Neural crest cell (in vitro differentiated cells): ENCODE data around the gene ZNF653. TPM values are rescaled to one million over a fixed set of nuclear protein-coding genes. Genes with fewer than 3 reads are reported as not detected.
"Not testable (repeated sequence)": the region's sequence is repeated elsewhere in the genome, so short reads cannot be mapped to it uniquely, and the experiment has no call there.

Experiments used
- DNase-seq: peaks from one replicate; pipeline ENCODE4 v3.0.0; 2021; ENCODE audit warnings: low read depth, mixed read lengths, low spot score
- H3K27ac Mint-ChIP-seq: one replicate; pipeline ENCODE4 v1.8.0; 2021; ENCODE audit warnings: mild to moderate bottlenecking, mixed read lengths; ENCODE audit not compliant: unreplicated experiment
- H3K27me3 Mint-ChIP-seq: 2 replicates; pipeline ENCODE4 v1.8.0; 2021; ENCODE audit warnings: low read depth, mild to moderate bottlenecking, mixed read lengths
- H3K36me3 Mint-ChIP-seq: 2 replicates; pipeline ENCODE4 v1.8.0; 2021; ENCODE audit warnings: low read depth, mild to moderate bottlenecking, mixed read lengths
- H3K4me1 Mint-ChIP-seq: 2 replicates; pipeline ENCODE4 v1.8.0; 2021; ENCODE audit warnings: mixed read lengths
- H3K4me3 Mint-ChIP-seq: one replicate; pipeline ENCODE4 v1.8.0; 2021; ENCODE audit warnings: mild to moderate bottlenecking, mixed read lengths
- H3K9me3 Mint-ChIP-seq: 2 replicates; pipeline ENCODE4 v1.8.0; 2021; ENCODE audit warnings: mixed read lengths
- total RNA-seq: library from RNA; stranded (reverse); gene quantifications from 2 replicates; pipeline ENCODE4 v1.2.1, GENCODE V29; 2021
- TF ChIP-seq, protein P1 (sequence below): fragments of 200-600 bp; sonication (generic); conservative IDR thresholded peaks from 2 replicates; pipeline ENCODE4 v1.5.0; 2021; ENCODE audit warnings: antibody characterized with exemption, mild to moderate bottlenecking

The ZNF653 gene
- total RNA-seq, 1 donor from 2014 or later, result 19.0 TPM

DNA sequence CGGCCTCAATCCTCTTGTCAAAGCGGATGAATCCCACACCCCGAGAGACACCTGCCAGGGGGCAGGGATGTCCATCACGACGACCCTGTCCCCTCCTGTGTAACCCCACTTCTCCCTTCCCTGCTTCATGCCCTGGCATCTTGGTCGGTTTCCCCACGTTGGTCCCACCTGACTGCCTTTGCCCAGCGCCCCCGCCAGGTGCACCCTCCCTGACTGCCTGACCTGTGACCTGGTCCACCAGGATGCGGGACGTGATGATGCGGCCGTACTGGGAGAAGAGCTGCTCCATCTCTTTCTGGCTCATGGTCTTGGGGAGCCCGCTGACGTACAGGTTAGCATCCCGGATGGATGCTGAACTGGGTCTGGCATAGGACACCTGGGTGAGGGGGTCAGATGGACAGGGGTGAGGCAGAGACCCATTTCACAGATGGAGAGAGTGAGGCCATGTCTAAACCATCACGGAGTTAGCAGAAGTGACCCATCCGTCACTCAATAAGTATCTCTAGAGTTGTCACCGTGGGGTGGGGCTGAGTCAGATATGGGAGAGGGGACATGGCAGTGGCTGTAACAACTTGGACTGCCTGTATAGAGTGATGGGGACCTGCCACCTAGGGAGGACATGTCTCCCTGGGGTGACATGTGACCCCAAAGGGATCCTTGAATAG is 47.3 kb downstream of the ZNF653 start:
- no peak for DNase-seq
- TF ChIP-seq, protein P1, sequence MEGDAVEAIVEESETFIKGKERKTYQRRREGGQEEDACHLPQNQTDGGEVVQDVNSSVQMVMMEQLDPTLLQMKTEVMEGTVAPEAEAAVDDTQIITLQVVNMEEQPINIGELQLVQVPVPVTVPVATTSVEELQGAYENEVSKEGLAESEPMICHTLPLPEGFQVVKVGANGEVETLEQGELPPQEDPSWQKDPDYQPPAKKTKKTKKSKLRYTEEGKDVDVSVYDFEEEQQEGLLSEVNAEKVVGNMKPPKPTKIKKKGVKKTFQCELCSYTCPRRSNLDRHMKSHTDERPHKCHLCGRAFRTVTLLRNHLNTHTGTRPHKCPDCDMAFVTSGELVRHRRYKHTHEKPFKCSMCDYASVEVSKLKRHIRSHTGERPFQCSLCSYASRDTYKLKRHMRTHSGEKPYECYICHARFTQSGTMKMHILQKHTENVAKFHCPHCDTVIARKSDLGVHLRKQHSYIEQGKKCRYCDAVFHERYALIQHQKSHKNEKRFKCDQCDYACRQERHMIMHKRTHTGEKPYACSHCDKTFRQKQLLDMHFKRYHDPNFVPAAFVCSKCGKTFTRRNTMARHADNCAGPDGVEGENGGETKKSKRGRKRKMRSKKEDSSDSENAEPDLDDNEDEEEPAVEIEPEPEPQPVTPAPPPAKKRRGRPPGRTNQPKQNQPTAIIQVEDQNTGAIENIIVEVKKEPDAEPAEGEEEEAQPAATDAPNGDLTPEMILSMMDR, result no peak
- Mint-ChIP-seq H3K4me3 (no peak overlapping the region), H3K27me3 (no peaks in the 10 kb centered on the region), H3K4me1 (peaks cover 2% of the 10 kb centered on the region), H3K9me3 (no peaks in the 10 kb centered on the region), H3K36me3 (peaks cover 5% of the 10 kb centered on the region), H3K27ac (no peak overlapping the region)

DNA sequence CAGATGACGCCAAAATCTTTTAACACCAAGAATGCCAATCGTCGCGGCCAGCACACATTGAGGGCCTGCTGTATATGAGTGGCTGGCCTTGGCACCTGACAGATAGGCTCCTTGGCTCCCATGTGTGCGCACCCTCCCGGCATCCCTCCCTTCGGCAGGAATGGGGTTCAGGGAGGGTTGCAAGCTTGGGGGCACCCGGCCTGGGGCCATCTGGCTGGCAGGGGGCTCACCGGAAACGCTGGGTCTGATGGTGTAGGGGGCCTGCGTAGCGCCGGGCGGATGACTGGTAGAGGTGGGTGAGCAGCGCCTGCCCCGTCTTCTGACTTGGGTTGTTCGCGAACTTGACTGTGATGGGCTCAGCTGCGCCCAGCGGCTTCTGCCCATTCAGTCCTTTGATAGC is 47.8 kb downstream of the ZNF653 start:
- no peak for DNase-seq
- Mint-ChIP-seq H3K27me3 (no peaks in the 10 kb centered on the region), H3K4me3 (no peak overlapping the region), H3K27ac (no peak overlapping the region), H3K9me3 (no peaks in the 10 kb centered on the region), H3K36me3 (no peaks in the 10 kb centered on the region), H3K4me1 (peaks cover 4% of the 10 kb centered on the region)
- TF ChIP-seq, protein P1, result no peak

DNA sequence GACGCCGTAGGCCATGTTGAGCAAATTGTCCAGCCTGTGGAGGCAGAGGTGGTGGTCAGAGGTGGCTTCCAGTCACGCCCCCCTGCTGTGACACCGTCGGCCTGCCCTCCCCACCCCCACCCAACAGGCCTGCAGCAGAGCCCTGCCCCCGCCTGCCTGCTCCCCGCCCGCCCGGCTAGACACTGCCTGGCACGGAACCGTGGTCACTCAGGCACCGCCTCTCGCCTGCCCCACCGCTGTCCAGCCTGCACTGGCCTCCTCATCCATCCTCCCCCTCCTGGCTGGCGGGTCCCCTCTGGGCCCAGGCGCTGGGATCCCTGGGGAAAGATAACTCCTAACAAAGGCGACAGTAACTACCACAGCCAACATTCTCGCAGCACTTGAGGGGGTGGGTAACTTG is 48.5 kb downstream of the ZNF653 start:
- no peaks in the 10 kb centered on the region for H3K27me3 Mint-ChIP-seq
- no peaks in the 10 kb centered on the region for H3K36me3 Mint-ChIP-seq
- TF ChIP-seq, protein P1, result no peak
- no peaks in the 10 kb centered on the region for H3K9me3 Mint-ChIP-seq
- H3K4me1 Mint-ChIP-seq, result peaks cover 10% of the 10 kb centered on the region
- H3K27ac Mint-ChIP-seq, result no peak overlapping the region
- no peak for DNase-seq
- H3K4me3 Mint-ChIP-seq, result no peak overlapping the region

DNA sequence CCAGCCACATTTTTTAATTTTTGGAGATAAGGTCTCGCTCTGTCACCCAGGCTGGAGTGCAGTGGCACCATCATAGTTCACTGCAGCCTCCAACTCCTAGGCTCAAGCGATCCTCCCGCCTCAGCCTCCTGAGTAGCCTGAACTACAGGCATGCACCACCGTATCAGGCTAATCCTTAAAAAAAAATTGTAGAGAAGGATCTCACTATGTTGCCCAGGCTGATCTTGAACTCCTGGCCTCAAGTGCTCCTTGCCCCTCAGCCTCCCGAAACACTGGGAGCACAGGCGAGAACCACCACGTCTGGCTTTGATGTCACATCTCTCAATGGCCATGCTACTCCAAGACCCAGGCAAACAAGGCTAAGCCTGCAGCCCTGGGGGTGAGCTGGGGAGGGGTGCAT is 49.0 kb downstream of the ZNF653 start:
- H3K9me3 Mint-ChIP-seq, result no peaks in the 10 kb centered on the region
- H3K36me3 Mint-ChIP-seq, result no peaks in the 10 kb centered on the region
- DNase-seq, result no peak
- H3K27me3 Mint-ChIP-seq, result no peaks in the 10 kb centered on the region
- peaks cover 13% of the 10 kb centered on the region for H3K4me1 Mint-ChIP-seq
- no peak overlapping the region for H3K4me3 Mint-ChIP-seq
- TF ChIP-seq, protein P1, result no peak
- H3K27ac Mint-ChIP-seq, result no peak overlapping the region

DNA sequence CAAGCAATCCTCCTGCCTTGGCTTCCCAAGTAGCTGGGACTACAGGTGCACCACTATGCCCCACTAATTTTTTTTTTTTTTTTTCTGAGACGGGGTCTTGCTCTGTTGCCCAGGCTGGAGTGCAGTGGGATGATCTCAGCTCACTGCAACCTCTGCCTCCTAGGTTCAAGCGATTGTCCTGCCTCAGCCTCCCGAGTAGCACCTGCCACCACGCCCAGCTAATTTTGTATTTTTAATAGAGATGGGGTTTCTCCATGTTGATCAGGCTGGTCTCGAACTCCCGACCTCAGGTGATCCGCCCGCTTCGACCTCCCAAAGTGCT is 50.4 kb downstream of the ZNF653 start:
- not testable (repeated sequence) for H3K9me3 Mint-ChIP-seq, H3K27ac Mint-ChIP-seq, H3K36me3 Mint-ChIP-seq, H3K27me3 Mint-ChIP-seq, H3K4me3 Mint-ChIP-seq, DNase-seq
- peaks cover 13% of the 10 kb centered on the region for H3K4me1 Mint-ChIP-seq

DNA sequence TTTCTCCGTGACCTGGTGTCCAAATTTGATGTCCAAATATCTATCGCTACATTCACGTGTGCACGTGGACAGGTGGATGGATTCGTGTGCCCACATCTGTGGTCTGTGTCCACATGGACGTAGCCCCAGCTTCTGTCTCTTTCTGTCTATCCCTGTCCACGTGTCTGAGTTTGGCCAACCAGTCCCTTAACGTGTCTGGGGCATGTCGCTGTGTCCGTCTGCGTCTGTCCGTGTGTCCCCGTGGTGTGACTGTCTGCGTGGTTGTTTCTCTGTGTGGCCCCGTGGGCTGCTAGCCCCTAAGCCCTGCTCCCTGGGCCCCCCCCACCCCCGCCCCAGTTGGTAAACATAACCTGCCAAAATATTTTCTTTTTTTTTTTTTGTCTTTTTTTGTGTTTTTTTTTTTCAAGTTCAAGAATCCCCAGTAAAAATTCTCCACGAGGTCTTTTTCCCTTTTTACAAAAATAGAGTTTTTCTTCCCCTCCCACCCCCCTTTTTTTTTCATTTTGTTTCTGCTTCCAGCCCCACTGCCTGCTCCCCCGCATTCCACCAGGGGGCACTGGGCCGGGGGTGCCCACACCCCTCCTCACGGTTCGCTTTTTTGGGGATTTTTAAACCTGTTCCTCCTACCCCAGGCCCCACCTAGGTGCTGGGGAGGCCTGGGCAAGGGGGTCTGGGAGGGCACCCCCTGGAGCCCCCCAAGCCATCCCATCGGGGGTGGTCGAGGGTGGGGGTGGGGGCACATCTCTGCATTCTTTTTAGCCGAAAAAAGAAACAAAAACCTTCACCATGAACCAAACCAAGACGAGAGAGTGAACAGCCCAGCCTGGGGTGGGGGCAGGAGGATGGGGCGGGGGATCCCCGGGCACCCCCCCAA is 51.9 kb downstream of the ZNF653 start:
- no peak for DNase-seq
- Mint-ChIP-seq H3K36me3 (no peaks in the 10 kb centered on the region), H3K9me3 (no peaks in the 10 kb centered on the region), H3K4me1 (peaks cover 13% of the 10 kb centered on the region), H3K4me3 (no peak overlapping the region), H3K27me3 (no peaks in the 10 kb centered on the region), H3K27ac (no peak overlapping the region)
- TF ChIP-seq, protein P1, result peak; percentile 52
